GM18868 (cell line): ENCODE measurements around the gene TSEN15.
"Not testable (repeated sequence)": the region's sequence is repeated elsewhere in the genome, so short reads cannot be mapped to it uniquely, and the experiment has no call there.

ENCODE experiments used
- ATAC-seq: cut with Tn5 transposase; IDR thresholded peaks from one replicate; pipeline ENCODE4 v1.9.1; 2021; ENCODE audit warnings: mild to moderate bottlenecking, moderate library complexity; ENCODE audit not compliant: unreplicated experiment

The TSEN15 gene

DNA sequence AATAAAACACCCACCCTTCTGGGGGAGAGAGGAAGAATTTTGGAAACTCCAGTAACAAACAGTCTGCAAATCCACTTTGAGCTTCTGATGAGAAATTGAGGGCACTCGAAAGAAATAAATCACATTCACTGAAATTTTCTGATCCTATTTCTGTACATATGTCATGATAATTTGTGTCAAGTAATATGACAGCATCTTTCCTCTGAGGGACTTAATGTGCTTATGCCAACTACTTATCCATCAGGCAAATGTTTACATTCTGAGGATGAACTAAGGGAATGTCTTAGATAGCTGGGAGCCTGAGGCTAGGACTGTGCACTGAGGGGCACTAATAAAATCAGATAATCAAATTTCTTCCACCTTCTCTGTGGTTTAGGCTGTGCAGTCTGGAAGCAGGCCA, 44.5 kb downstream of the TSEN15 start:
- no peak for ATAC-seq

DNA sequence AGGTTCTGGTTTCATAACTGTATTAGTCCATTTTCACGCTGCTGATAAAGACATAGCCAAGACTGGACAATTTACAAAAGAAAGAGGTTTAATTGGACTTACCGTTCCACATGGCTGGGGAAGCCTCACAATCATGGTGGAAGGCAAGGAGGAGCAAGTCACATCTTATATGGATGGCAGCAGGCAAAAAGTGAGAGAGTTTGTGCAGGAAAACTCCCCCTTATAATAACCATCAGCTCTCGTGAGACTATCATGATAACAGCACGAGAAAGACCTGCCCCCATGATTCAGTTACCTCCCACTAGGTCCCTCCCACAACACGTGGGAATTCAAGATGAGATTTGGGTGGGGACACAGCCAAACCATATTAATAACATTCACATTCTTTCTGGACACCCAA, 45.0 kb downstream of the TSEN15 start:
- ATAC-seq, result not testable (repeated sequence)

DNA sequence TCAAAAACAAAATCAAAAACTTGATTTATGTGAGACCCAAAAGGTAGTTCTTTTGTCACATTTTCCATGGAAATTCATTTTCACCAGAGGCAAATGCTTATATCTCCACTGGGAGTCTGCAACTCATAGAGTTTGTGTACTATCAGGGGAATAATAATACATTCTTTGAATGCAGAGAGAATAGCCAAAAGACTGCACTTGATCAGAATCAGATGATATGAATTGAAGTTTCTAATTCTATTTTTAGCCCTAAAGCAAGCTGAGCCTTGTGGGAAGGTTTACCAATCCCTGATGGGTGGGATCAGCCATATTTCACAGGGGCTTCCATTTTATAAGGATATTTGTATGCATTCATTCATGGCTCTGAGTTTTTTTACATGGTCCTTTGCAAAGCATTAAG, 49.6 kb downstream of the TSEN15 start:
- ATAC-seq, result no peak

DNA sequence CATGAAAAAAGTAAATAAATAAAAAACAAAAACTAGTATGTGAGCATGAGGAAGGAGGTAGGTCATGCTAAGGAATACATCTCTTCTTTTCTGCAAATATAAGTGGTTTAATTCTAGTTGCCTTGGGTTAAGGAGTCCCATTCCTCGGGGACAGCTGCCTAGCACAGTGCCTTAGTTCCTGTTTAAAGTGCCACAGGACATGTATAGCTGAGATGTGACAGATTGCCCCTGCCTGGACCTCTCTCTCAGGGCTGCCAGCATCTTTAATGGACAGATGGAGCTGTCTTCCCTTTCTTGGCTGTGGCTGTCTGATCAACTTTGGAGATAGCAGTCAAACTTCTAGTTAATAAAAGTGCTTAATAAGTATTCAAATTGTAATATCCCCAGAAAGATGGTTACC, 50.0 kb downstream of the TSEN15 start:
- ATAC-seq, result no peak

DNA sequence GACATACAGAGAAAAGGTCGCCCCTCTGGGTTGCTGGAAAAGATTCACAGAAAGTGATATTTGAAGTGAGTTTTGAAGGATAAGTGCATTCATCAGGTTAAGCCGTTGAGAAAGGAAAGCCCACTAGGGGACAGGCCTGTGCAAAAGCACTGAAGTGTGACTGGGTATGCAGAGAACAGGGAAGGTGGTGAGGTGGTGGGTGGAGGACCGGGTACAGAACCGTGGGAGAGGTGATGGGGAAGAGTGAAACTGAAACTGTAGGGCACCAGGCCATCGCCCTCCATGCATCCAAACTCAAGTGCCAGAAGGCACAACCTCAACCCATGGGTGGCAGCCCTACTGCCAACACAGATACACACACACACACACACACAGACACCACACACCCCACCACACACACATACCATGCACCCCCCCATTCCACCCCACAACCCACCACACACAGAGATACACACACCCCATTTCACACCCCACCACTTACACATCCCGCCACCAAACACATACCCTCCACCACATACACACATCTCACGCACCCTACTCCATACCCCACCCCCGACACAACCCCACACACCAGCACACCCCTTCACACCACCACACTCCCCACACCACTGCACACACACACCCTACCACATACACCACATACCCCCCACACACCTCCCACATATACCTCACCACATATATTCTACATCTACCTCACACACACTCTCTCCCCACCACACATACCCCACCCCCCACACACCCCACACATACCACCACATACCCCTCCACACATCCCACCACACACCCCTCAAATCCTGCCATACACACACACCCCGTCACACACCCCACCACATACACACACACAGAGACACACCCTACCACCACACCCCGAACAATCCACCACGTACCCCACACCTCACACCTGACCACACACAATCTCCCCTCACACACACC, 59.0 kb downstream of the TSEN15 start:
- ATAC-seq, result no peak

DNA sequence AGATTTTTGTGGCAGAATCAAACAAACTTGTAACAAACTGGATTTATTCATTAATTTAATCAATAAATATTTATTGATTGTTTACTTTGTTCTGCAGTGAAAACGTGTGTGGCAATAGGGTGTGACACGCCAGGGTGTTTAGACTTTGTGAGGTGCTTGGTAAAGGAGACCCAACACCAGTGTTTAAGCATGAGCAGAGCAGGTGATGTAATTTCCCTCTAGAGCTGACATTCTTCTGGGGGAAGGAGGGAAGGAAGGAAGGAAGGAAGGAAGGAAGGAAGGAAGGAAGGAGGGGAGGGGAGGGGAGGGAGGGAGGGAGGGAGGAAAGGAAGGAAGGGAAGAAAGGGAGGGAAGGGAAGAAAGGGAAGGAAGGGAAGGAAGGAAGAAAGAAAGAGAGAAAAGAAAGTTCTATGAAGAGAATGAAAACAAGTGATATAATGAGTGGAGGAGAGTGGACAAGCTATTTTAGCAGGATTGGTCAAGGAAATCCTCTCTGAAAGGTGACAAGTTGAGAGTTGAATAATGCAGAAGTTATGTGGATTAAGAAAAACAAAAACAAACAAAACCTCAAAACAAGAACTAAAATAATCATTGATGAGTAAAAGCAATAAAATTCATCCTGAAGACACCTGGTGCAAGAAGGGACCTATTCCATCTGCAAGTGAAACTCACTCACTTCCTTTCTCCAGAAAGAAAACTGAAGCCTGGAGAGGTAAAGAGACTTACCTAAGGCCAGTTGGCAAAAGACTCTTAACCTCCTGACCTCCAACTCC, 60.8 kb downstream of the TSEN15 start:
- ATAC-seq, result no peak

DNA sequence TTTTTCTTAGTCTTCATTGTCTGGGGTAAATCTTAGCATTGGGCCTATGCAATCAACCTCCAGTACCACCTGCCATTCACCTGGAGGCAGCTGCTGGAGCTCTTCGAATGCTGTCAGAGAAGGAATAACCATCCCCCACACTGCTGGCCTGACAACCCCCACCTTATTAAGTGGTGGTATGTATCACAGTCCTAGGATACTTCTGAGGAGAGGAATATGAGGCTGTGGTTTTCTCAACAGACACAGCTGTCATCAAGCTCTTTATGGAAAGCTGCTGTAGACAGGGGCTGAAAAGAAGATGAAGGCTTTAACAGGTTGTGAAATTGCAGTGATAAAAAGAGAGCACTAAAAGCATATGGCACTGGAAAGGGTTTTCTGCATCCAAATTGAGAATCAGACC, 61.7 kb downstream of the TSEN15 start:
- ATAC-seq, result no peak

DNA sequence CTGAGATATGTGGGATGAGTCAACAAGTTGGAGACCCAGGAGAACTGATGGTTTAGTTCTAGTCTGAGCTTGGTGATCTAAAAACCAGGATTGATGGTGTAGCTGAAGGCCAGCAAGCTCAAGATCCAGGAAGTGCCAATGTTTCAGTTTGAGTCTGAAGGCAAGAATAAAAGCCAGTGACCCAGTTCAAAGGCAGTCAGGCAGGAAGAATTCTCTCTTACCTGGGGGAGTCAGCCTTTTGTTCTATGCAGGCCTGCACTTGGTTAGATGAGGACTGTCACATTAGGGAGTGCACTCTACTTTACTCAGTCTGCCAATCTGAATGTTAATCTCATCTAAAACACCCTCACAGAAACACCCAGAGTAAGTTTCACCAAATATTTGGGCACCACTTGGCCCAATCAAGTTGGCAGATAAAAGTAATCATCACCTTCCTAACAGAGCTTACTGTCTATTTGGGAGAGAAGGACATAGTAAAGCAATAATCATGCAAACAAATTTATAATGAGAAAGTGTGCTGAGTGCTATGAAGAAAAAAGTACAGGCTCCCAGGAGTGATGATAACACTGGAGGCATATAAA, 63.4 kb downstream of the TSEN15 start:
- no peak for ATAC-seq

DNA sequence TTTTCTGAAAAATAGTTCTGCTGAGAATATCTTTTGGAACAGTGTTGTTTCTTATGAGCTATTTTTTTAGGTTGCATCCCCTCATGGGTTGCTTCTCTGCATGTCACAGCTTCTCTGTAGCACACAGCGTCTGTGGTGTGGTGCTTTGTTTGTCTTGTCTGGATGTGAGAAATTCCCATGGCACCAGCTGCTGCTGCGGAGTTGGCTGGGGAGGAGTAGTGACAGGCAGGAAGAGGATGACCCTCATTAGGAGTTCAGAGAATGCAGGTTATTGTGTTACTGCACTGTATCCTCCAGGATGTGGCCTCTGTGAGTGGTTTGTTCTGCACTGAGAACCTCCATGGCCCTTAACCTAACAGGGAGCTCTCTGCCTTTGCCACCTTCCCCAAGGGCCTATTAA, 64.8 kb downstream of the TSEN15 start:
- ATAC-seq, result no peak

DNA sequence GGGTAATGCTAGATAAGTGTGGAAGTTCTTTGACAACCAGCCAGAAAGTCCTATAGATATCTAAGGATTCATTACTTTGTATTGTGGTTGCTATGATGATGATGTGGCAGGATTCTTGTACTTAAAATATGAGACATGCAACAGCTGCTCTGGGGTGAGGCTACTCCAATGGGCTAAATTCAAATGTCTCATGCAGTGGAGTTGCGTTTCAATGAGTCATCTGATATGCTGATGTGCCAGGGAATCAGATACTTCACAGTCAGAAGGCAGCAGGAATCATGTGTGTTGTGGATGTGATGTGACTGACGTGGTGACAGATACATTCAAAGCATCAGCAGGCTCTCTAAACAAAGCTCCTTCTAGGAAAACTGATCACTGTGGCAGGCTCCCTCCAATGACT, 66.5 kb downstream of the TSEN15 start:
- no peak for ATAC-seq
